SU-DHL-6 (cell line): ENCODE measurements around the gene ATP11C.

Experiments used
- H2AFZ ChIP-seq: fragments of 200-600 bp; sonication (generic); 2 replicates; pipeline ENCODE4 v1.6.1; 2014; ENCODE audit warnings: low read depth, mild to moderate bottlenecking, moderate library complexity, mixed read lengths, antibody characterized with exemption, low read length; ENCODE audit not compliant: severe bottlenecking
- H3F3A ChIP-seq: fragments of 200-600 bp; shearing (Covaris generic); 2 replicates; pipeline ENCODE4 v1.6.0; 2016; ENCODE audit warnings: antibody characterized with exemption, mild to moderate bottlenecking; ENCODE audit not compliant: insufficient read depth
- H3K27ac ChIP-seq: fragments of 200-600 bp; sonication (generic); 2 replicates; pipeline ENCODE4 v1.5.1; 2016; ENCODE audit warnings: low read depth, mild to moderate bottlenecking, low read length, moderate library complexity, mixed read lengths
- H3K27me3 ChIP-seq: fragments of 200-600 bp; sonication (generic), shearing (Covaris generic); 2 replicates; pipeline ENCODE4 v1.6.0; 2014; ENCODE audit warnings: mild to moderate bottlenecking, low read length
- H3K36me3 ChIP-seq: fragments of 200-600 bp; sonication (generic); 2 replicates; pipeline ENCODE4 v1.6.1; 2014; ENCODE audit warnings: mild to moderate bottlenecking, low read length, mixed read lengths
- H3K4me2 ChIP-seq: fragments of 300-600, 200-600 bp; shearing (Covaris generic), sonication (generic); 2 replicates; pipeline ENCODE4 v1.6.0; 2014; ENCODE audit warnings: low read length, low read depth, mild to moderate bottlenecking; ENCODE audit not compliant: poor library complexity, severe bottlenecking
- H3K4me3 ChIP-seq: fragments of 200-600 bp; sonication (generic); 2 replicates; pipeline ENCODE4 v1.5.1; 2014; ENCODE audit warnings: antibody characterized with exemption, low read length, mild to moderate bottlenecking, mixed read lengths; ENCODE audit not compliant: insufficient read depth, poor library complexity, severe bottlenecking
- H3K79me2 ChIP-seq: fragments of 200-600 bp; sonication (generic); 2 replicates; pipeline ENCODE4 v1.6.1; 2014; ENCODE audit warnings: mild to moderate bottlenecking, low read length, moderate library complexity; ENCODE audit not compliant: insufficient read depth
- H3K9ac ChIP-seq: fragments of 200-600 bp; sonication (generic); 2 replicates; pipeline ENCODE4 v1.7.0; 2014; ENCODE audit warnings: mild to moderate bottlenecking, low read length
- H3K9me2 ChIP-seq: fragments of 200-600 bp; sonication (generic); replicated peaks from 2 replicates; pipeline ENCODE4 v1.6.1; 2014; ENCODE audit warnings: low read length; ENCODE audit not compliant: insufficient read depth
- H3K9me3 ChIP-seq: fragments of 200-600 bp; sonication (generic); 2 replicates; pipeline ENCODE4 v1.6.1; 2014; ENCODE audit warnings: low read length, mixed read lengths; ENCODE audit not compliant: insufficient read depth
- H4K20me1 ChIP-seq: fragments of 200-600 bp; sonication (generic); 2 replicates; pipeline ENCODE4 v1.6.1; 2014; ENCODE audit warnings: low read depth, mild to moderate bottlenecking, antibody characterized with exemption, low read length, moderate library complexity, mixed read lengths
- CTCF ChIP-seq: fragments of 200-600 bp; sonication (generic); IDR thresholded peaks from one replicate; pipeline ENCODE4 v1.5.1; 2017; ENCODE audit warnings: antibody characterized with exemption, mild to moderate bottlenecking, low read length, moderate library complexity; ENCODE audit not compliant: insufficient read depth, poor library complexity, severe bottlenecking
- EZH2phosphoT487 ChIP-seq: fragments of 200-600 bp; sonication (generic), shearing (Covaris generic); conservative IDR thresholded peaks from 2 replicates; pipeline ENCODE4 v1.6.1; 2018; ENCODE audit warnings: mild to moderate bottlenecking, antibody characterized with exemption, low read length, moderate library complexity, mixed read lengths

The ATP11C gene

DNA sequence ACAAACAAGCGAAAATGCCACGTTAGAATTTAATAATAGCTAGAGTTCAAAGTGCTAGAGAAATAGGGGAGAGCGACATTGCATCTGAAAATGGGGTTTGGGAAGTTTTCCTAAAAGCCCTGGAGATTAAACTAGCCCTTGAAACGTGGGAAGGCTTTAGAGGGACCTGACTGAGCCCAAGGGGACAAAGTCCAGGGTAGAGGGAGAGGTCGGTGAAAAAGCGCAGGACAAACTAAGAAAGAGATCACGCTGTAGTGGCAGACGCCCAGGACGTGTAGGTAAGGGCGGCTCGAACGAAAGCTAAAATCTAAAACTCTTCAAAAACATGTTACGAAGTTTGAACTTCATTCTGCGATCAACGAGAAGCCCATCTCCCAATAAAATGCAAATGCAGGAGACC is 1.1 kb upstream of the ATP11C start:
- H3K4me2 ChIP-seq: peak overlapping the region; percentile 83
- no peak overlapping the region for H3K27ac ChIP-seq
- H4K20me1 ChIP-seq: peaks cover 3% of the 10 kb centered on the region; the same call in 1 of the 2 replicates
- no peaks in the 10 kb centered on the region for H3K36me3 ChIP-seq
- peaks cover 14% of the 10 kb centered on the region; the same call in 1 of the 2 replicates for H3K79me2 ChIP-seq
- H3K4me3 ChIP-seq: no peak overlapping the region
- H3K9me3 ChIP-seq: no peaks in the 10 kb centered on the region
- no peaks in the 10 kb centered on the region for H3K27me3 ChIP-seq
- H3F3A ChIP-seq: no peaks in the 10 kb centered on the region
- TF ChIP-seq CTCF (no peak), EZH2phosphoT487 (no peak)
- H2AFZ ChIP-seq: peak overlapping the region; percentile 99
- H3K9ac ChIP-seq: peak overlapping the region; percentile 84
- no peaks in the 10 kb centered on the region for H3K9me2 ChIP-seq

- H3F3A ChIP-seq: no peaks in the 10 kb centered on the region
- peaks cover 3% of the 10 kb centered on the region; the same call in 1 of the 2 replicates for H4K20me1 ChIP-seq
- no peaks in the 10 kb centered on the region for H3K27me3 ChIP-seq
- H3K79me2 ChIP-seq: peaks cover 24% of the 10 kb centered on the region; the same call in 1 of the 2 replicates
- TF ChIP-seq EZH2phosphoT487 (no peak), CTCF (no peak)
- H2AFZ ChIP-seq: peak overlapping the region; percentile 74
- H3K9me3 ChIP-seq: no peaks in the 10 kb centered on the region
- H3K9ac ChIP-seq: peak overlapping the region; percentile 84
- no peaks in the 10 kb centered on the region for H3K9me2 ChIP-seq
- peak overlapping the region; percentile 83 for H3K27ac ChIP-seq
- no peaks in the 10 kb centered on the region for H3K36me3 ChIP-seq
- H3K4me2 ChIP-seq: peak overlapping the region; percentile 77
- H3K4me3 ChIP-seq: peak overlapping the region; percentile 67
These were observed 566 bp downstream of the ATP11C start for GRCh38 chrX:139932073-139932900.

DNA sequence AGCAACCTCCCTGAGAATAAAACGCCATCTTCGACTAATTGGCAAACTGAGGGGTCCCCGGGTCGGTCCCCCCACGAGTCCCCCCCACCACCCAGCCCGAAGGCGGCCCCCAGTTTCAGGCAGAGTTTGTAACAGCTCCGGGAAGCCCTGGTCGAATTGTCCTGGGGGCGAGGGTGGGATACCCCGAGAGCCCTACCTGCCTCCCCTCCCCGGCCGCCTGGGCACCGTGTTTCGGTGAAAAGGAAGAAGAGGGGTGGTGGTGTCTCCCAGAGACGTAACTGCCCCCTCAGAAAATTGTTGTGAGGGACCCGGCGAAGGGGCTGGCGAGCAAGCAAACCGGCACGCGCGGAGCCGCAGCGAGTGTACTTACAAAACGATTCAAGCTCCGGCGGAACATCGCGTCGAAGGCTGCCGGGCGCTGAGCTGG is 1.2 kb downstream of the ATP11C start:
- Histone ChIP-seq H3F3A (no peaks in the 10 kb centered on the region), H3K27me3 (no peaks in the 10 kb centered on the region), H3K27ac (peak overlapping the region; percentile 47), H4K20me1 (peaks cover 3% of the 10 kb centered on the region; the same call in 1 of the 2 replicates), H3K9ac (peak overlapping the region; percentile 84), H3K4me3 (peak overlapping the region; percentile 67), H2AFZ (peak overlapping the region; percentile 74), H3K4me2 (peak overlapping the region; percentile 77), H3K79me2 (peaks cover 24% of the 10 kb centered on the region; the same call in 1 of the 2 replicates), H3K9me3 (no peaks in the 10 kb centered on the region), H3K36me3 (no peaks in the 10 kb centered on the region), H3K9me2 (no peaks in the 10 kb centered on the region)
- TF ChIP-seq EZH2phosphoT487 (no peak), CTCF (no peak)
